Duodenal mucosa (tissue), 2 donors: ENCODE measurements around the gene ATP8B1.

ENCODE experiments used
- H3K27ac ChIP-seq: one replicate; pipeline ENCODE4 v1.7.0; 2013; ENCODE audit warnings: low read depth, low read length
- H3K27me3 ChIP-seq, 2 donors: one replicate each; pipeline ENCODE4 v1.7.0; 2013; ENCODE audit warnings: low read length in 2 of 2, control low read depth in 1 of 2; ENCODE audit not compliant: insufficient read depth in 2 of 2, control insufficient read depth in 1 of 2
- H3K36me3 ChIP-seq, 2 donors: one replicate each; pipeline ENCODE4 v1.7.0; 2013; ENCODE audit warnings: low read length in 2 of 2, control low read depth in 1 of 2; ENCODE audit not compliant: insufficient read depth in 2 of 2, control insufficient read depth in 1 of 2
- H3K4me1 ChIP-seq, 2 donors: one replicate each; pipeline ENCODE4 v1.7.0; 2013; ENCODE audit warnings: low read length in 2 of 2, control low read depth in 1 of 2; ENCODE audit not compliant: insufficient read depth in 2 of 2, control insufficient read depth in 1 of 2
- H3K4me3 ChIP-seq, 2 donors: one replicate each; pipeline ENCODE4 v1.7.0; 2013; ENCODE audit warnings: low read length in 2 of 2, low read depth in 1 of 2
- H3K9ac ChIP-seq, 2 donors: one replicate each; pipeline ENCODE4 v1.7.0; 2013; ENCODE audit warnings: low read length in 2 of 2, low read depth in 1 of 2
- H3K9me3 ChIP-seq, 2 donors: one replicate each; pipeline ENCODE4 v1.7.0; 2013; ENCODE audit warnings: low read length in 2 of 2, control low read depth in 1 of 2; ENCODE audit not compliant: control insufficient read depth in 1 of 2

The ATP8B1 gene

GRCh38 chr18:57819671-57820460 lies 16.8 kb upstream of the ATP8B1 start:
- no peak overlapping the region for H3K9ac ChIP-seq
- no peaks in the 10 kb centered on the region for H3K9me3 ChIP-seq
- no peaks in the 10 kb centered on the region for H3K36me3 ChIP-seq
- H3K4me3 ChIP-seq = peak overlapping the region in 1 of 2 donors; percentile 7
- no peaks in the 10 kb centered on the region for H3K27me3 ChIP-seq
- peaks cover 3 to 8% of the 10 kb centered on the region in 2 donors for H3K4me1 ChIP-seq
- H3K27ac ChIP-seq = no peak overlapping the region

GRCh38 chr18:57819119-57819518 lies 16.0 kb upstream of the ATP8B1 start:
- Histone ChIP-seq H3K9ac (no peak overlapping the region), H3K27ac (no peak overlapping the region), H3K27me3 (no peaks in the 10 kb centered on the region), H3K4me3 (no peak overlapping the region), H3K9me3 (no peaks in the 10 kb centered on the region), H3K36me3 (no peaks in the 10 kb centered on the region), H3K4me1 (peaks cover 3 to 8% of the 10 kb centered on the region in 2 donors)

DNA sequence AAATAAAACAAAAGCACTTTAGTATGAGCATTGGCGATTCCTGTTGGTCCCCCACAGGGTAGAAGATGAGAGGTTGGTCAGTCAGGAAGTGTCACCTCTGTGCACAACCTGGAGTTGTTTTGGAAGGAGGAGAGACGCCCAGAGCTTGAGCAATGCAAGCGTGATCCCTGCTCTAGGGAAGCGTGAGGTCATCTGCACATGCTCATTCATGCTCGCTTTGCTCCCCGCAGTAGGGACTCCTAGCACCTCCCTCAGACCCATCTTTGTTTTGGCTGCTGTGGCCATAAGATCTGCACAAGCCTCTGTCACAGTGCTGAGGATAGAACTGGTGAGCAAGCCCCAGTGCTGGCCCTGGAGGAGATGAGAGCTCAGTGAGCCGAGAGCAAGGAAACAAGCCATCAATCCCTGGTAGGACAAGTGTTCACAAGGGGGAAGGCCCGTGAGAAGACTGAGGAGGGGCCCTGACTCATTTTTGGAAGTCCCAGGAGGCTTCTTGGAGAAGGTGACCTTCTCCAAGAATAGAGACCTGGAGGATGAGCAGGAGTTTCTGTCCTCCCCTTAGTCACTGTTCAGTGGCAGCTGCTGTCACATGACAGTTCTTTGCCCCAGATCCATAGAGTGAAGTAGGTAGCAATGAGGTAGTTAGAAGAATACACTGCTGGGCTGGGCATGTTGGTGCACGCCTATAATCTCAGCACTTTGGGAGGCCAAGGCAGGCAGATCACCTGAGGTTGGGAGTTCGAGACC lies 13.3 kb upstream of the ATP8B1 start:
- H3K36me3 ChIP-seq = no peaks in the 10 kb centered on the region
- H3K27ac ChIP-seq = no peak overlapping the region
- no peak overlapping the region for H3K9ac ChIP-seq
- H3K4me3 ChIP-seq = no peak overlapping the region
- no peaks in the 10 kb centered on the region for H3K27me3 ChIP-seq
- peaks cover 3 to 8% of the 10 kb centered on the region in 2 donors for H3K4me1 ChIP-seq
- H3K9me3 ChIP-seq = no peaks in the 10 kb centered on the region

DNA sequence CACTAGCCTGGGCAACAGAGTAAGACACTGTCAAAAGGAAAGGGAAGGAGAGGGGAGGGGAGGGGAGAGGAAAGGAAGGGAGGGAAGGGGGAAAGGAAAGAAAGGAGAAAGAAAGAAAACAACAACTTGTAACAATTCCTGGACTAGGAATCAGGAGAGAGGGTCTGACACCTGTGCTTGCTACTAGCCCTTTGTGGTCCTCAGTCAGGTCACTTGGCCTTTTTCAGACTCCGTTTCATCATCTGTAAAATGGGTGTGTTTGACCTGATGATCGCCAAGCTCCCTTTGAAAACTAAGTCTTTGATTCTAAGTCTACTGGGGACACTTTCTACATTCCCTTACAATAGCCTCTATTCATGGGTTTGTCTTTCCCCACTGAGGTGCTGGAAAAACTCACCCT lies 11.4 kb upstream of the ATP8B1 start:
- Histone ChIP-seq H3K27ac (no peak overlapping the region), H3K9ac (no peak overlapping the region), H3K27me3 (no peaks in the 10 kb centered on the region)

DNA sequence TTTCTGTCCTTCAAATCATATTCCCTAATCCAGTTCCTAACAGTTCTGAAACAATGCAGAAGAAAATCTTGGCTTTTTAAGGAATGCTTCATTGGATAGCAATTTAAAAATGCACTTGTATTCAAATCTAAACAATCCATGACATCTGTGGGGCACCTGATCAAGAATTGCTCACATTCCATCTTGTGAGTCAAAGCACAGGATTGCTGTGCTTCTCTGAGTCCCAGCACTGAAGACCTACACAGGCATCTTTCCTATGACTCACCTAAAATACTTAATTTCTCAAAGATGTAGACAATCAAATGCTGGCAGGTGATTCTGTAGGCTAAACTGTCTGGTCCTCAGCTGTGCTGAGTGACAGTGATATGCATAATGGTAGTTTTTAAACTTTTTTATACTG lies 10.1 kb upstream of the ATP8B1 start:
- Histone ChIP-seq H3K27me3 (no peaks in the 10 kb centered on the region), H3K9ac (no peak overlapping the region), H3K9me3 (no peaks in the 10 kb centered on the region), H3K36me3 (no peaks in the 10 kb centered on the region), H3K4me1 (no peaks in the 10 kb centered on the region), H3K4me3 (no peak overlapping the region), H3K27ac (no peak overlapping the region)

More for the DNA sequence above, 11.4 kb upstream of the ATP8B1 start:
- Histone ChIP-seq H3K36me3 (no peaks in the 10 kb centered on the region), H3K4me3 (no peak overlapping the region), H3K9me3 (no peaks in the 10 kb centered on the region), H3K4me1 (no peaks in the 10 kb centered on the region)

DNA sequence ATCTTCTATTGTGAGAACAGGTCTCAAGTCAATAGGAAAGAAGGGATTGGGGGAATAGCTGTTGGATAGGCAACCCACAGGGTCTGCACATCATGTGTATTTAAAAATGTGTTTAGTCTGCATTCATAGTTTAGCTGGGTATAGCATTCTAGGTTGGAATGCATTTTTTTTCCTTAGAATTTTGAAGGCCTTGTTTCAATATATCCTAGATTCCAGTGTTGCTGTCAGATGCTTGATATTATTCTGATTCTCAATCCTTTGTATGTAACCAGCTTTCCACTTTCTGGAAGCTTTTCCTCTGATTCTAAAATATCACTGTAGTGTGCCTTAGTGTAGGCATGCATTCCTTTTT lies 9.0 kb upstream of the ATP8B1 start:
- H3K9ac ChIP-seq = no peak overlapping the region
- no peaks in the 10 kb centered on the region for H3K36me3 ChIP-seq
- H3K4me3 ChIP-seq = no peak overlapping the region
- no peak overlapping the region for H3K27ac ChIP-seq
- peaks cover 0 to 6% of the 10 kb centered on the region in 2 donors for H3K4me1 ChIP-seq
- no peaks in the 10 kb centered on the region for H3K27me3 ChIP-seq
- H3K9me3 ChIP-seq = no peaks in the 10 kb centered on the region

- Histone ChIP-seq H3K27me3 (no peaks in the 10 kb centered on the region), H3K9ac (no peak overlapping the region), H3K4me1 (peaks cover 0 to 6% of the 10 kb centered on the region in 2 donors), H3K9me3 (no peaks in the 10 kb centered on the region), H3K4me3 (no peak overlapping the region), H3K27ac (no peak overlapping the region), H3K36me3 (no peaks in the 10 kb centered on the region)
Observed at GRCh38 chr18:57811477-57812125, 8.5 kb upstream of the ATP8B1 start.

DNA sequence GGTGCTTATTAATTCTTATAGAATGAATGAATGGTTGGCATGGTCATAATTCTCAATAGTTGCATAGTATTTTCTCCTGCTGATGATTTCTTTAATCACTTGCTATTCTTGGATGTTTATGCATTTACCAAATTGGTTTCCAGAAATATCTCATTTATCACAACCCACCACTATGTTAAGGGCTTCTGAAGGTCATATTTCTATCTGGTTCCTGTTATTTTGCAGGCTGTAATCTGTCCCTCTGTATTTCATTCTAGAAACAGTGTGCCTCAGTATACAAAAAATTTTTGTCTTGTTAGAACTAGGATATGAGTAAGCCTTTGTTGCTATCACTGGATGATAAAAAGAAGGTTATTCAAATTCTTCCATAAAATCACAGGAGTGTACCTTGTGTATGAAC lies 6.1 kb upstream of the ATP8B1 start:
- Histone ChIP-seq H3K9ac (no peak overlapping the region), H3K27me3 (peaks cover 0 to 2% of the 10 kb centered on the region in 2 donors), H3K4me3 (no peak overlapping the region), H3K4me1 (peaks cover 0 to 10% of the 10 kb centered on the region in 2 donors), H3K27ac (no peak overlapping the region), H3K36me3 (no peaks in the 10 kb centered on the region), H3K9me3 (no peaks in the 10 kb centered on the region)

GRCh38 chr18:57807336-57808117 lies 4.4 kb upstream of the ATP8B1 start:
- Histone ChIP-seq H3K36me3 (no peaks in the 10 kb centered on the region), H3K27me3 (peaks cover 0 to 3% of the 10 kb centered on the region in 2 donors), H3K9me3 (no peaks in the 10 kb centered on the region), H3K9ac (no peak overlapping the region), H3K27ac (no peak overlapping the region), H3K4me3 (no peak overlapping the region), H3K4me1 (peaks cover 0 to 15% of the 10 kb centered on the region in 2 donors)
